Upper lobe of right lung (tissue), 1 donor: Measurements from ENCODE around the gene BSND. TPM values are rescaled to one million over a fixed set of nuclear protein-coding genes. Genes with fewer than 3 reads are reported as not detected.

Experiments
- ATAC-seq: fragments of 200-7000 bp; cut with Tn5 transposase; one replicate; pipeline ENCODE4 v1.9.1; 2020; ENCODE audit warnings: mild to moderate bottlenecking, moderate library complexity
- DNase-seq: peaks from one replicate; pipeline ENCODE4 v3.0.0-alpha.2; 2020
- H3K27ac ChIP-seq: fragments of 200-600 bp; one replicate; pipeline ENCODE4 v1.8.0; 2022
- H3K27me3 ChIP-seq: fragments of 200-600 bp; one replicate; pipeline ENCODE4 v1.8.0; 2022; ENCODE audit warnings: mild to moderate bottlenecking
- H3K36me3 ChIP-seq: fragments of 200-600 bp; one replicate; pipeline ENCODE4 v1.8.0; 2022
- H3K4me1 ChIP-seq: fragments of 200-600 bp; one replicate; pipeline ENCODE4 v1.8.0; 2022
- H3K4me3 ChIP-seq: fragments of 200-600 bp; one replicate; pipeline ENCODE4 v1.8.0; 2022; ENCODE audit warnings: mild to moderate bottlenecking
- H3K9me3 ChIP-seq: fragments of 200-600 bp; one replicate; pipeline ENCODE4 v1.8.0; 2022
- intact Hi-C: fragments of 100-400 bp; cut with DNase I; formaldehyde crosslinking; loops from one replicate; pipeline ENCODE4 v1.11.0; 2022
- total RNA-seq: library from RNA; stranded (reverse); fragmentation: NEBNext Ultra II Directional; extraction: Animal tissue kit (Norgen Biotek cat#: 25700); gene quantifications from one replicate; pipeline ENCODE4 v1.2.1, GENCODE V29; 2021
- TF ChIP-seq, protein P1 (sequence below): fragments of 200-600 bp; IDR thresholded peaks from one replicate; pipeline ENCODE4 v1.8.0; 2022; ENCODE audit warnings: antibody characterized with exemption
- donor health status: DM: no; HTN: yes; CAD: no; lungs with severe emphysema.

BSND gene
- total RNA-seq, 1 donor from 2014 or later = not detected

- ATAC-seq (no peak), DNase-seq (no peak)
- no peak overlapping the region for H3K4me3 ChIP-seq
- H3K36me3 ChIP-seq = no peaks in the 10 kb centered on the region
- intact Hi-C loops = no loop called here
- H3K27ac ChIP-seq = no peak overlapping the region
- TF ChIP-seq, protein P1, sequence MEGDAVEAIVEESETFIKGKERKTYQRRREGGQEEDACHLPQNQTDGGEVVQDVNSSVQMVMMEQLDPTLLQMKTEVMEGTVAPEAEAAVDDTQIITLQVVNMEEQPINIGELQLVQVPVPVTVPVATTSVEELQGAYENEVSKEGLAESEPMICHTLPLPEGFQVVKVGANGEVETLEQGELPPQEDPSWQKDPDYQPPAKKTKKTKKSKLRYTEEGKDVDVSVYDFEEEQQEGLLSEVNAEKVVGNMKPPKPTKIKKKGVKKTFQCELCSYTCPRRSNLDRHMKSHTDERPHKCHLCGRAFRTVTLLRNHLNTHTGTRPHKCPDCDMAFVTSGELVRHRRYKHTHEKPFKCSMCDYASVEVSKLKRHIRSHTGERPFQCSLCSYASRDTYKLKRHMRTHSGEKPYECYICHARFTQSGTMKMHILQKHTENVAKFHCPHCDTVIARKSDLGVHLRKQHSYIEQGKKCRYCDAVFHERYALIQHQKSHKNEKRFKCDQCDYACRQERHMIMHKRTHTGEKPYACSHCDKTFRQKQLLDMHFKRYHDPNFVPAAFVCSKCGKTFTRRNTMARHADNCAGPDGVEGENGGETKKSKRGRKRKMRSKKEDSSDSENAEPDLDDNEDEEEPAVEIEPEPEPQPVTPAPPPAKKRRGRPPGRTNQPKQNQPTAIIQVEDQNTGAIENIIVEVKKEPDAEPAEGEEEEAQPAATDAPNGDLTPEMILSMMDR = no peak
- peaks cover 42% of the 10 kb centered on the region for H3K27me3 ChIP-seq
- H3K9me3 ChIP-seq = no peaks in the 10 kb centered on the region
- no peaks in the 10 kb centered on the region for H3K4me1 ChIP-seq
Observed at GRCh38 chr1:54994355-54994990, 4.3 kb upstream of the BSND start.

DNA sequence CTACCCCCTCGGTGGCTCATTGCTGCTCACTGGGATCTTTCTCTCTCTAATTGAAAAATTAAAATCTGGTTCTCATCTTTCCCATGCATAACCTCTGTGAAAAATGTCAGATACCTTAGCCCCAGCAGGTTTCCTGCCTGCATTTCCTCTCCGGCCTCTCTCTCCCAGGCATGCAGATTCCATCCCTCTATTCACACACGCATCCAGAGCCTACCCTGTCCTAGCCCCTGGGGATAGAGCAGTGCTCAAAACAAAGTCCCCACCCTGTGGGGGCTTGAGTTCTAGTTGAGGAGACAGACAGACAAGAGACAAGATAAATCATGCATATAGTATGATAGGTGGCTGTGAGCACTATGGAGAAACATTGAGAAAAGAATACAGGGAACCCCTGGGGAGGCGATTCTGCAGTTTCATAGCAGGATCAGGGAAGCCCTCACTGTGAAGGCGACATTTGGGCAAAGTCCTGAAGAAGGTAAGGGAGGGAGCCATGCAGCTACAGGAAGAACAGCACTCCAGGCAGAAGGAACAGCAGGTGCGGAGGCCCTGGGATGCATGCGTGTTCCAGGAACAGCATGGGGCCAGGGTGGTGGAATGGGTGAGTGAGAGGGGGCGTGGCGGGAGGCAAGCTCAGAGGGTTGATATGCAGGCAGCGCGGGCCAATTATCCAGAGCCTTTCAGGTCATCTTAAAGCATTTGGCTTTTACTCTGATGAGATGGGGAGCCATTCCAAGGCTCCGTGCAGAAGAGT is 3.5 kb upstream of the BSND start:
- DNase-seq = no peak

DNA sequence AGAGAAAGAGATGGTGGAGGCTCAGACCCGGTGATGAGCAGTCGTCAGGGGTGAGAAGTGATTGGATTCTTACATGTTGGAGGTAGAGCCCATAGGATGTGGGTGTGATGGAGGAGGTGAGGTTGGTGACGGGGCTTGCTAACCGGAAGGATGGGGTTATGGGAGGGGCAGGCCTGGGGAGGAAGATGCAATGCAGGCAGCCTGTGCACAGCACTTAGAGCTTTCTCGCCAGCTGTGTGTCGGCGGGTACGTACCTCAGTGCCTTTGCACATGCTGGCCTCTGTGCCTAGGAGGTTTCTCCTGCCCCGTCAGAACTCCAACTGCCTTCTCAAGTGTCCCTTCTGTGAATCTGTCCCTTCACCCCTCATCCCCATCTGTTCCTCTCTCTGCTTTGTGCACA is 2.9 kb upstream of the BSND start:
- Histone ChIP-seq H3K27me3 (peaks cover 48% of the 10 kb centered on the region), H3K36me3 (no peaks in the 10 kb centered on the region), H3K9me3 (no peaks in the 10 kb centered on the region), H3K27ac (no peak overlapping the region), H3K4me3 (no peak overlapping the region), H3K4me1 (no peaks in the 10 kb centered on the region)
- TF ChIP-seq, protein P1 = no peak
- DNase-seq = no peak
- no peak for ATAC-seq
- intact Hi-C loops = loop anchor here (5.0 kb wide), 1 partner anchor 49 kb away; no protein-coding TSS in a partner anchor

More for the DNA sequence above, 3.5 kb upstream of the BSND start:
- no peaks in the 10 kb centered on the region for H3K9me3 ChIP-seq
- H3K27me3 ChIP-seq = peaks cover 43% of the 10 kb centered on the region
- no peaks in the 10 kb centered on the region for H3K36me3 ChIP-seq
- ATAC-seq = no peak
- H3K4me1 ChIP-seq = no peaks in the 10 kb centered on the region
- H3K4me3 ChIP-seq = no peak overlapping the region
- TF ChIP-seq, protein P1 = no peak
- no peak overlapping the region for H3K27ac ChIP-seq
- intact Hi-C loops = loop anchor here (5.0 kb wide), 1 partner anchor 48 kb away; no protein-coding TSS in a partner anchor

DNA sequence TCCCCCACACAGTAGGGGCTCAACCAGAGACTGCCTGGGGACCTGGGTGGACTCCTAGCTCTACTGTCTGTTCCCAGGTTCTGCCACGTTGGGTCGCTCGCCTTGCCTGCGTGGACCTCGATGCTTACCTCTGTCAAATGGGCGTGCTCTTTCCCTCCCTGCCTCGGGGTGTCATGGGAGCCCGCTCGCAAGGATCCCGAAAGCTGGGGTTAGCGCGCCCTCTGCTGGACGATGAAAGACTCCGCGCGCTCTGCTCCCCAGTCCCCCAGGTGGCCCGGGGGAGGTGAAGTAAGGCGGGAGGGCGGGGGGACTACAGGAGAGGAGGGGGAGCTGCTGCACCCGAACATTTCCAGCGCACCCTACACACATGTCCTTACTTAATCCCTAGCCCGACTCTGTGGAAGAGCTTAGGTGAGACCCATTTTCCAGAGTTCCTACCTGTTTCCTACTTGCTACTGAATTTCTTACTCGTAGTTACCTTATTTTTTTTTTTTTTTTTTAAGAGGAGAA is 2.3 kb upstream of the BSND start:
- Histone ChIP-seq H3K27ac (no peak overlapping the region), H3K4me1 (no peaks in the 10 kb centered on the region), H3K4me3 (no peak overlapping the region), H3K27me3 (peaks cover 48% of the 10 kb centered on the region), H3K36me3 (no peaks in the 10 kb centered on the region), H3K9me3 (no peaks in the 10 kb centered on the region)
- DNase-seq (peak; percentile 89), ATAC-seq (peak; percentile 92)
- TF ChIP-seq, protein P1 = peak; percentile 74
- intact Hi-C loops = loop anchor here (5.0 kb wide), 1 partner anchor 49 kb away; no protein-coding TSS in a partner anchor

GRCh38 chr1:54996869-54997710 is 1.6 kb upstream of the BSND start:
- intact Hi-C loops = loop anchor here (5.0 kb wide), 1 partner anchor 50 kb away; no protein-coding TSS in a partner anchor
- ATAC-seq = peak; percentile 5

More at GRCh38 chr1:54996869-54997710, 1.6 kb upstream of the BSND start:
- Histone ChIP-seq H3K27ac (no peak overlapping the region), H3K27me3 (peaks cover 53% of the 10 kb centered on the region), H3K4me1 (no peaks in the 10 kb centered on the region), H3K36me3 (no peaks in the 10 kb centered on the region), H3K4me3 (no peak overlapping the region), H3K9me3 (no peaks in the 10 kb centered on the region)
- DNase-seq = no peak
- TF ChIP-seq, protein P1 = no peak
